ENCODE data around the gene LYZL1.
"Not testable (repeated sequence)": the region's sequence is repeated elsewhere in the genome, so short reads cannot be mapped to it uniquely, and the experiment has no call there.

The LYZL1 gene

DNA sequence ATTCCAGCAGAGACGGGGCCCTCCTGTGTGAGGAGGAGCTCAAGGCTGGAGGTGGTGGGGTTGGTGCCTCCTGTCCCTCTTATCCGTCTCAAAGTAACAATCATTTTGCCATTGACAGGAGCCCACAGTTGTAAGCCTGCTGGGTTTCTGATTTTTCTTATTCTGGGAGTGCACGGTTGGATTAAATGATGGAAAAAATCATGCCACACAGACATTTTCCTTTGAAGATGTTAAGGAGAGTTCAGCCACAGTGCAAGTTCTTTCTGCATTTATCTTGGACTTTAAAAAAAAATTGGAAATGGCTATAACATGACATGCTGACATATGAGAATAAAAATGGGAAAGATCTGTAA is 8.4 kb upstream of the LYZL1 start:
- H3K4me3 ChIP-seq (replicated peaks; ENCODE audit: insufficient read depth, low read length), result no peak overlapping the region
- DNase-seq (ENCODE audit: low read depth in 1 of 2, low spot score in 1 of 2), result no peak
- H3K27me3 ChIP-seq (ENCODE audit: insufficient read depth, poor library complexity, severe bottlenecking), result no peaks in the 10 kb centered on the region
- TF ChIP-seq, protein P1, sequence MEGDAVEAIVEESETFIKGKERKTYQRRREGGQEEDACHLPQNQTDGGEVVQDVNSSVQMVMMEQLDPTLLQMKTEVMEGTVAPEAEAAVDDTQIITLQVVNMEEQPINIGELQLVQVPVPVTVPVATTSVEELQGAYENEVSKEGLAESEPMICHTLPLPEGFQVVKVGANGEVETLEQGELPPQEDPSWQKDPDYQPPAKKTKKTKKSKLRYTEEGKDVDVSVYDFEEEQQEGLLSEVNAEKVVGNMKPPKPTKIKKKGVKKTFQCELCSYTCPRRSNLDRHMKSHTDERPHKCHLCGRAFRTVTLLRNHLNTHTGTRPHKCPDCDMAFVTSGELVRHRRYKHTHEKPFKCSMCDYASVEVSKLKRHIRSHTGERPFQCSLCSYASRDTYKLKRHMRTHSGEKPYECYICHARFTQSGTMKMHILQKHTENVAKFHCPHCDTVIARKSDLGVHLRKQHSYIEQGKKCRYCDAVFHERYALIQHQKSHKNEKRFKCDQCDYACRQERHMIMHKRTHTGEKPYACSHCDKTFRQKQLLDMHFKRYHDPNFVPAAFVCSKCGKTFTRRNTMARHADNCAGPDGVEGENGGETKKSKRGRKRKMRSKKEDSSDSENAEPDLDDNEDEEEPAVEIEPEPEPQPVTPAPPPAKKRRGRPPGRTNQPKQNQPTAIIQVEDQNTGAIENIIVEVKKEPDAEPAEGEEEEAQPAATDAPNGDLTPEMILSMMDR (IDR thresholded peaks at IDR 0.05; ENCODE audit: insufficient read depth, low read length), result no peak
- TF ChIP-seq POLR2AphosphoS5 (IDR thresholded peaks at IDR 0.05; ENCODE audit: low read depth), result no peak
- TF ChIP-seq, protein P2, sequence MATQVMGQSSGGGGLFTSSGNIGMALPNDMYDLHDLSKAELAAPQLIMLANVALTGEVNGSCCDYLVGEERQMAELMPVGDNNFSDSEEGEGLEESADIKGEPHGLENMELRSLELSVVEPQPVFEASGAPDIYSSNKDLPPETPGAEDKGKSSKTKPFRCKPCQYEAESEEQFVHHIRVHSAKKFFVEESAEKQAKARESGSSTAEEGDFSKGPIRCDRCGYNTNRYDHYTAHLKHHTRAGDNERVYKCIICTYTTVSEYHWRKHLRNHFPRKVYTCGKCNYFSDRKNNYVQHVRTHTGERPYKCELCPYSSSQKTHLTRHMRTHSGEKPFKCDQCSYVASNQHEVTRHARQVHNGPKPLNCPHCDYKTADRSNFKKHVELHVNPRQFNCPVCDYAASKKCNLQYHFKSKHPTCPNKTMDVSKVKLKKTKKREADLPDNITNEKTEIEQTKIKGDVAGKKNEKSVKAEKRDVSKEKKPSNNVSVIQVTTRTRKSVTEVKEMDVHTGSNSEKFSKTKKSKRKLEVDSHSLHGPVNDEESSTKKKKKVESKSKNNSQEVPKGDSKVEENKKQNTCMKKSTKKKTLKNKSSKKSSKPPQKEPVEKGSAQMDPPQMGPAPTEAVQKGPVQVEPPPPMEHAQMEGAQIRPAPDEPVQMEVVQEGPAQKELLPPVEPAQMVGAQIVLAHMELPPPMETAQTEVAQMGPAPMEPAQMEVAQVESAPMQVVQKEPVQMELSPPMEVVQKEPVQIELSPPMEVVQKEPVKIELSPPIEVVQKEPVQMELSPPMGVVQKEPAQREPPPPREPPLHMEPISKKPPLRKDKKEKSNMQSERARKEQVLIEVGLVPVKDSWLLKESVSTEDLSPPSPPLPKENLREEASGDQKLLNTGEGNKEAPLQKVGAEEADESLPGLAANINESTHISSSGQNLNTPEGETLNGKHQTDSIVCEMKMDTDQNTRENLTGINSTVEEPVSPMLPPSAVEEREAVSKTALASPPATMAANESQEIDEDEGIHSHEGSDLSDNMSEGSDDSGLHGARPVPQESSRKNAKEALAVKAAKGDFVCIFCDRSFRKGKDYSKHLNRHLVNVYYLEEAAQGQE (IDR thresholded peaks at IDR 0.05; ENCODE audit: insufficient replicate concordance, low read depth), result no peak
- no peak for TF ChIP-seq GABPA (IDR thresholded peaks at IDR 0.05; ENCODE audit: low read depth)
- TF ChIP-seq SPI1 (IDR thresholded peaks at IDR 0.05; ENCODE audit: borderline replicate concordance, low read depth), result no peak
- H3K27ac ChIP-seq (replicated peaks), result no peak overlapping the region

DNA sequence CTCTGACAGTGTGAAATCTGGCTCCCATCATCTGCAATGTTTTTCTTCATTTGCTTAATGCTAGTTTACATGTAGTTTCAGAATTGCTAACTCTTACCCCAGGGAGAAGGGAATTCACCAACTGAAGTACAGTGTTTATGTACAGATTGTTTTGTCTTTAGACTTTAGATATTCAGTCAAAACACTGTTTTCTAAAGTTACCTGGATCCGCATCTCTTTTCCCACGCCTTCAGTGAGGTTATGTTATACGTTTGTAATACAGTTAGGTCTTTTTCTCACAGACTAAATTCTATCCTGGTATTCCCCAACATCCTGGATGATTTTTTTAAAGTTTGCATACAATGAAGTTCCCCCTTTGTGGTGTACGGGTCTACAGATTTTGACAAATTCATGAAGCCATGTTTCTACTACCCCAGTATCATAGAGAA is 3.2 kb upstream of the LYZL1 start:
- TF ChIP-seq POLR2AphosphoS5 (IDR thresholded peaks at IDR 0.05; ENCODE audit: low read depth) (no peak), GABPA (IDR thresholded peaks at IDR 0.05; ENCODE audit: low read depth) (no peak), SPI1 (IDR thresholded peaks at IDR 0.05; ENCODE audit: borderline replicate concordance, low read depth) (no peak)
- TF ChIP-seq, protein P2 (IDR thresholded peaks at IDR 0.05; ENCODE audit: insufficient replicate concordance, low read depth), result no peak
- TF ChIP-seq, protein P1 (IDR thresholded peaks at IDR 0.05; ENCODE audit: insufficient read depth, low read length), result no peak
- H3K27ac ChIP-seq (replicated peaks), result no peak overlapping the region
- H3K4me3 ChIP-seq (replicated peaks; ENCODE audit: insufficient read depth, low read length), result no peak overlapping the region
- no peaks in the 10 kb centered on the region for H3K27me3 ChIP-seq (ENCODE audit: insufficient read depth, poor library complexity, severe bottlenecking)
- DNase-seq (ENCODE audit: low read depth in 1 of 2, low spot score in 1 of 2), result no peak

DNA sequence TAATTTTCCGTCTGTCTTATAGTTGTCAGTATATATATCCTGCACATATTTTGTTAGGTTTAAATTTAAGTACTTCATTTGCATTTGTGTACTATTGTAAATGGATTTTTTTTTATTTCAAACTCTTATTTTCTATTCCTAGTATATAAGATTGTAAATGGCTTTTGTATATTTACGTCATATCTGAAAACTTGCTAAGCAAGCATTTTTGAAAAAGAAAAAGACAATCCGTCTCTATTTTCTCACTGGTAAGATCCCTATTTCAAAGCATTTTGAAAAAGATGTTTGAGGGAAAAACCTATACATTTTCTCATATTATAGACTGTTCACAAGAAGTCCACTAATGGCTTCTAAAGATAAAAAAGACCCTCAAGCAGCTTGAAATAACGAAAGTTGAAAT is 1.2 kb upstream of the LYZL1 start:
- TF ChIP-seq, protein P2 (IDR thresholded peaks at IDR 0.05; ENCODE audit: insufficient replicate concordance, low read depth), result no peak
- TF ChIP-seq, protein P1 (IDR thresholded peaks at IDR 0.05; ENCODE audit: insufficient read depth, low read length), result no peak
- no peak for TF ChIP-seq POLR2AphosphoS5 (IDR thresholded peaks at IDR 0.05; ENCODE audit: low read depth)
- no peak for TF ChIP-seq SPI1 (IDR thresholded peaks at IDR 0.05; ENCODE audit: borderline replicate concordance, low read depth)
- no peak for TF ChIP-seq GABPA (IDR thresholded peaks at IDR 0.05; ENCODE audit: low read depth)
- Histone ChIP-seq H3K4me3 (replicated peaks; ENCODE audit: insufficient read depth, low read length) (no peak overlapping the region), H3K27me3 (ENCODE audit: insufficient read depth, poor library complexity, severe bottlenecking) (no peaks in the 10 kb centered on the region), H3K27ac (replicated peaks) (no peak overlapping the region)
- DNase-seq (ENCODE audit: low read depth in 1 of 2, low spot score in 1 of 2), result no peak

DNA sequence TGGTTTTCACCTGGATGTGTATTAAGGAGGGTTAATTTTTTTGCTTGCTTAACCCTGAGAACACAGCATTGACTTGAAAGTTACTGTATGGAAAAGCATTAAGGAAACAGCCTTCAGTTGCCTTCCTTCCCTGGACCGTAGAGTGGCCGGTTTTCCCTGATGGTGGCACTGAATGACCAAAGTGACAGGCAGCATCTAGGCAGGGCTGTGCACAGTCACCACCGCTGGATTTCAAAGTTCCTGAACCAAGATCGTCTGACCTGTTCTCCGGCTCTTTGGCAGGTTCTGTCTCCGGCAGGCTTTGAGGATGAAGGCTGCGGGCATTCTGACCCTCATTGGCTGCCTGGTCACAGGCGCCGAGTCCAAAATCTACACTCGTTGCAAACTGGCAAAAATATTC is 2.7 kb downstream of the LYZL1 start:
- not testable (repeated sequence) for DNase-seq (ENCODE audit: low read depth in 1 of 2, low spot score in 1 of 2)

DNA sequence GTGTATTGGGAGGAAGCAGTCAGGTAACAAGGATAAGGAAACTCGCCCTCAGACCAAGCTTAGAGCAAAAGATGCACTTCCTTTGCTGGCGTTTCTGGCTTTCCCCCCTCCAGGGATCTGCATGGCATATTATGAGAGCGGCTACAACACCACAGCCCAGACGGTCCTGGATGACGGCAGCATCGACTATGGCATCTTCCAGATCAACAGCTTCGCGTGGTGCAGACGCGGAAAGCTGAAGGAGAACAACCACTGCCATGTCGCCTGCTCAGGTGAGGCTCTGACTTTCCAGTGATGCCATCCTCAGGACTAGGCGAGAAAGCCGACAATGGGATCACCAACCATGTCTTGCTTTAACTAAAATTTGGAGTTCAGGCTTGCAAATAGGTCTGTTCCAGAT is 3.5 kb downstream of the LYZL1 start:
- not testable (repeated sequence) for H3K27ac ChIP-seq (replicated peaks); H3K4me3 ChIP-seq (replicated peaks; ENCODE audit: insufficient read depth, low read length); DNase-seq (ENCODE audit: low read depth in 1 of 2, low spot score in 1 of 2); H3K27me3 ChIP-seq (ENCODE audit: insufficient read depth, poor library complexity, severe bottlenecking)

More for the DNA sequence above, 2.7 kb downstream of the LYZL1 start:
- H3K27me3 ChIP-seq (ENCODE audit: insufficient read depth, poor library complexity, severe bottlenecking); H3K4me3 ChIP-seq (replicated peaks; ENCODE audit: insufficient read depth, low read length); H3K27ac ChIP-seq (replicated peaks): not testable (repeated sequence)

All from HL-60 (cell line).